Measurements from ENCODE around the gene BTN2A1.

GRCh38 chr6:26427451-26427809 lies 30.3 kb upstream of the BTN2A1 start:
- no peak for TF ChIP-seq CTCF (conservative IDR thresholded peaks at IDR 0.05; ENCODE audit: low read length)
- TF ChIP-seq EZH2phosphoT487 (IDR thresholded peaks at IDR 0.05; ENCODE audit: borderline replicate concordance, low read depth, low read length): no peak
